ENCODE results near the gene SMC6. TPM values are rescaled to one million over a fixed set of nuclear protein-coding genes. Genes with fewer than 3 reads are reported as not detected.

Gene SMC6
- total RNA-seq, 4 donors from 2014 or later, result 7.5 to 11.0 (median 9.6) TPM

DNA sequence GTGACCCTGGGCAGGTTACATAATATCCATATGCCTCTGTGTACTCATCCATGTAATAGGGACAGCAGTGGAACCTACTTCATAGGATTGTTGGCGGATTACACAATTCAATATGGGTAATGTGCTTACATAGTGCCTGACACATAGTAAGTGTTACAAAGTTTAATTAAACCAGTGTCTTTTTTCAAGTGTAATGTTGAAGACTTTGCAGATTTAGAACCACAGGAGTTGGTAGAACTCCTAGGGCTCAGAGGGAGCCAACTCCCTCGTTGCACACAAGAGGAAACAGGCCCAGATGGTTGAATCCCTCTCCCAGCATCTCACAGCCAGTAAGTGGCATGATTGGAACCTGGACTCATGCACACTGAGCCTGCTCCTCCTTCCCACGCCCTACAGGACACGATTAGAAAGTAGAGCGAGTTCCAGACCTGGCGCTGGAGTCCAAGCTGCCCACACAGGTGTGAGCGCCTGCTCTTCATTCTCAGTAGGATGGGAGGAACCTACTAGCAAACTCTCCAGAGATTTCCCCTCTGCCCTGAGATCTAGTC, 115.3 kb downstream of the SMC6 start:
- Histone ChIP-seq H3K4me3 (no peak overlapping the region), H3K27ac (no peak overlapping the region), H3K36me3 (no peaks in the 10 kb centered on the region), H3K4me1 (peaks cover 0 to 4% of the 10 kb centered on the region in 2 donors), H3K9me3 (no peaks in the 10 kb centered on the region), H3K27me3 (no peaks in the 10 kb centered on the region)
- intact Hi-C loops (cut with DNase I; ENCODE audit: low total_unique reads), result no loop called here
- DNase-seq (no peak), ATAC-seq (no peak)
- TF ChIP-seq, protein P1, sequence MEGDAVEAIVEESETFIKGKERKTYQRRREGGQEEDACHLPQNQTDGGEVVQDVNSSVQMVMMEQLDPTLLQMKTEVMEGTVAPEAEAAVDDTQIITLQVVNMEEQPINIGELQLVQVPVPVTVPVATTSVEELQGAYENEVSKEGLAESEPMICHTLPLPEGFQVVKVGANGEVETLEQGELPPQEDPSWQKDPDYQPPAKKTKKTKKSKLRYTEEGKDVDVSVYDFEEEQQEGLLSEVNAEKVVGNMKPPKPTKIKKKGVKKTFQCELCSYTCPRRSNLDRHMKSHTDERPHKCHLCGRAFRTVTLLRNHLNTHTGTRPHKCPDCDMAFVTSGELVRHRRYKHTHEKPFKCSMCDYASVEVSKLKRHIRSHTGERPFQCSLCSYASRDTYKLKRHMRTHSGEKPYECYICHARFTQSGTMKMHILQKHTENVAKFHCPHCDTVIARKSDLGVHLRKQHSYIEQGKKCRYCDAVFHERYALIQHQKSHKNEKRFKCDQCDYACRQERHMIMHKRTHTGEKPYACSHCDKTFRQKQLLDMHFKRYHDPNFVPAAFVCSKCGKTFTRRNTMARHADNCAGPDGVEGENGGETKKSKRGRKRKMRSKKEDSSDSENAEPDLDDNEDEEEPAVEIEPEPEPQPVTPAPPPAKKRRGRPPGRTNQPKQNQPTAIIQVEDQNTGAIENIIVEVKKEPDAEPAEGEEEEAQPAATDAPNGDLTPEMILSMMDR (IDR thresholded peaks at IDR 0.05 in 4 of 5, conservative IDR thresholded peaks at IDR 0.05 in 1 of 5), result no peak
- TF ChIP-seq POLR2A (IDR thresholded peaks at IDR 0.05), result no peak
- in situ Hi-C loops (cut with MboI; ENCODE audit: low sequenced_read_pairs in 4 of 4), result no loop called here

DNA sequence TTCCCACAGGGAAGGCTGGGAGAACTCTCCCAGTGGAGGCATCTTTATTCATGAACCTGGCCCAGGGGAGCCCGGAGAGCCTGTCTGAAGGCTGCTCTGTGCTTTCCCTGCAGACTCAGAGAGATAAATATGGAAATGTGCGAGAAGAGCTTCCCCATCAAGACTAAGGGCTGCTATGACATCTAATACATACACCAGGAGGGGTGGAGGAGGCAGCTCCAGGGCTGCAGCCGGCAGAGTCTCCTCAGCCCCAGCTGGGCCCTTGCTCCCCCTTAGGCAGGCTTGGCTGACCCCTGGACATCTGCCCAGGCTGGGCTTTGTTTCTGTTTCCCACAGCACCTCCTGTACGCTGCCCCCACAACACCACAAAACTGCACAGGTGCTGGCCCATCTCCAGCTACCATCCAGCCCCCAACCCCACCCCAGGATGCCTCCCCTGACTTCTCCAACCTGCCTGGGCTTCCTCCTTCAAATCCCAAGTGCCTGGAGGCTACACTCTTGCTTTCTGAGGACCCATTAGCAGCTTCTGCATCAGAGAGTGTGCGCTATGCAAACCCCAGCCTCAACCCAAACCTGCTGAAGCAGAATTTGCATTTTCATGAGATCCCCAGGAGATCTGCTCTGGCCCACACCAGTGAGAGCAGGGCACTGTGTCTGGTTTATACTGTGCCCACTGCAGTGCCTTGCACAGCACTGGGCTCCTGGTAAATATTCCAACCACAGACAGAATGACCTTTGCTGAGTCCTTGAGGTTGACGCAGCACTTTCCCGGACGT, 116.3 kb downstream of the SMC6 start:
- Histone ChIP-seq H3K27me3 (no peaks in the 10 kb centered on the region), H3K9me3 (no peaks in the 10 kb centered on the region), H3K27ac (no peak overlapping the region), H3K4me3 (no peak overlapping the region), H3K36me3 (no peaks in the 10 kb centered on the region), H3K4me1 (no peaks in the 10 kb centered on the region)
- TF ChIP-seq, protein P1 (IDR thresholded peaks at IDR 0.05 in 4 of 5, conservative IDR thresholded peaks at IDR 0.05 in 1 of 5), result no peak
- TF ChIP-seq POLR2A (IDR thresholded peaks at IDR 0.05), result no peak
- in situ Hi-C loops (cut with MboI; ENCODE audit: low sequenced_read_pairs in 4 of 4) (no loop called here), intact Hi-C loops (cut with DNase I; ENCODE audit: low total_unique reads) (no loop called here)
- ATAC-seq (no peak), DNase-seq (no peak)

DNA sequence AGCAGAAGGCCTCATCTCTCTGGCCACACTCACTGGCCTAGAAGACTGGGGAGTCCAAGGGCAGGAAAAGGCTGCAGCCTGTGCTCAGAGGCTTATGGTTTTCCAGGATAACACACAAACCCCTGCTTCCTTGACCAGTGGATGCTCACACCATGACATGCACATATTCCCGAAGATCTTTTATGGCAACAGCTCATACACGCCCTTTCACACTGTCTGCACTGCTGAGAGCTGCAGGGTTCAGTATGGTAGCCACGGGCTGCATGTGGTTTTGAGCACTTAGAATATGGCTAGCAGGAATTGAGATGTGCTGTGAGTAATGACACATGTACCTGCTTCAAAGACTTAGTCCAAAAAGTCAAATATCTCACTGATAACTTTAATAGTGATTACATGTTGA, 117.4 kb downstream of the SMC6 start:
- H3K27ac ChIP-seq, result no peak overlapping the region
- in situ Hi-C loops (cut with MboI; ENCODE audit: low sequenced_read_pairs in 4 of 4), result no loop called here
- no peaks in the 10 kb centered on the region for H3K4me1 ChIP-seq
- H3K9me3 ChIP-seq, result no peaks in the 10 kb centered on the region
- DNase-seq, result no peak
- intact Hi-C loops (cut with DNase I; ENCODE audit: low total_unique reads), result no loop called here
- no peak overlapping the region for H3K4me3 ChIP-seq
- H3K36me3 ChIP-seq, result no peaks in the 10 kb centered on the region
- TF ChIP-seq, protein P1 (IDR thresholded peaks at IDR 0.05 in 4 of 5, conservative IDR thresholded peaks at IDR 0.05 in 1 of 5), result no peak
- no peak for TF ChIP-seq POLR2A (IDR thresholded peaks at IDR 0.05)
- no peak for ATAC-seq
- H3K27me3 ChIP-seq, result no peaks in the 10 kb centered on the region

DNA sequence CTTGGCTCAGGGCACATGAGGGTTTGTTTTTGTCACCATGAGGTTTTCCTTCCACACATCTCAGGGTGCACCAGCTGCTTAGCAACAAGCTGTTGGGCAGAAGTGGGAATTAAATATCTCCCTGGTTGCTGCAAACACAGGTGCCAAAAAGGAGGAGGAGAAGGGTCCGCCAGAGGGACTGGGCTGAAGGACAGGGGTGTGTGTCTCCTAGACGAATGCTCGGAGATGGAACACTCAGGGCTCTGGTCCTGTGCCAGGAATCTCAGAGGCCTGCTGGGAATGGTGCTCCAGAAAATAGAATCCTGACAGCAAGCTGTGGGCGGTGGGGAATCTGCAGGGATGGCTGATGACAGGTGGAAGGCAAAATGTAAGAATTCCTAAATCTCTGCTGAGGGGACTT, 118.6 kb downstream of the SMC6 start:
- no peaks in the 10 kb centered on the region for H3K36me3 ChIP-seq
- no peak overlapping the region for H3K27ac ChIP-seq
- TF ChIP-seq POLR2A (IDR thresholded peaks at IDR 0.05), result no peak
- TF ChIP-seq, protein P1 (IDR thresholded peaks at IDR 0.05 in 4 of 5, conservative IDR thresholded peaks at IDR 0.05 in 1 of 5), result no peak
- ATAC-seq (no peak), DNase-seq (no peak)
- intact Hi-C loops (cut with DNase I; ENCODE audit: low total_unique reads), result no loop called here
- H3K4me1 ChIP-seq, result no peaks in the 10 kb centered on the region
- H3K4me3 ChIP-seq, result no peak overlapping the region
- no peaks in the 10 kb centered on the region for H3K9me3 ChIP-seq
- no peaks in the 10 kb centered on the region for H3K27me3 ChIP-seq
- in situ Hi-C loops (cut with MboI; ENCODE audit: low sequenced_read_pairs in 4 of 4), result no loop called here
